Esophagus muscularis mucosa (tissue), 4 donors: ENCODE results near the gene SMARCC1. TPM values are rescaled to one million over a fixed set of nuclear protein-coding genes. Genes with fewer than 3 reads are reported as not detected.

Experiments used
- DNase-seq: peaks from one replicate; pipeline ENCODE4 v3.0.0-alpha.2; 2017; ENCODE audit errors: extremely low spot score
- H3K27ac ChIP-seq, 4 donors: fragments of 200-600 bp; sonication (generic); replicated peaks in 1 of 4; 1 replicate in 3 of 4; 2 replicates in 1 of 4; pipeline ENCODE4 v1.5.1; 2016 to 2019; ENCODE audit warnings: mild to moderate bottlenecking in 1 of 4
- H3K27me3 ChIP-seq, 4 donors: fragments of 200-600 bp; sonication (generic); one replicate each; pipeline versions ENCODE4 v1.5.1 to v1.6.0; 2016 to 2019
- H3K36me3 ChIP-seq, 4 donors: fragments of 200-600 bp; sonication (generic); one replicate each; pipeline ENCODE4 v1.5.1; 2016 to 2019
- H3K4me1 ChIP-seq, 4 donors: fragments of 200-600 bp; sonication (generic); one replicate each; pipeline ENCODE4 v1.5.1; 2016 to 2019
- H3K4me3 ChIP-seq, 4 donors: fragments of 200-600 bp; sonication (generic); 1 replicate in 2 of 4; 2 replicates in 2 of 4; pipeline ENCODE4 v1.5.1; 2016 to 2019; ENCODE audit warnings: mild to moderate bottlenecking in 4 of 4, moderate library complexity in 1 of 4
- H3K9me3 ChIP-seq, 4 donors: fragments of 200-600 bp; sonication (generic); 1 replicate in 3 of 4; 2 replicates in 1 of 4; pipeline ENCODE4 v1.5.1; 2016 to 2019
- CTCF ChIP-seq, 3 experiments: fragments of 200-600 bp in 2 of 3; fragments of 450-650 bp in 1 of 3; sonication (generic) in 2 of 3; IDR thresholded peaks; one replicate each; pipeline ENCODE4 v1.5.1; 2017 to 2019; ENCODE audit warnings: antibody characterized with exemption in 3 of 3, mild to moderate bottlenecking in 2 of 3, moderate library complexity in 1 of 3
- EP300 ChIP-seq: sonication (generic); formaldehyde crosslinking; IDR thresholded peaks from one replicate; pipeline ENCODE4 v1.6.1; 2017; ENCODE audit warnings: antibody characterized with exemption
- POLR2A ChIP-seq: fragments of 450-650 bp; IDR thresholded peaks from one replicate; pipeline ENCODE4 v1.6.1; 2017; ENCODE audit warnings: antibody characterized with exemption, moderate library complexity, mild to moderate bottlenecking, low read depth
- POLR2AphosphoS5 ChIP-seq, 2 donors: sonication (generic); formaldehyde crosslinking; IDR thresholded peaks; one replicate each; pipeline ENCODE4 v1.6.1; 2017; ENCODE audit warnings: antibody characterized with exemption in 2 of 2
- WGBS: methylation state at CpG from one replicate; pipeline ENCODE4 v1.1.5; 2018; 5-methylcytosine and 5-hydroxymethylcytosine counted together
- intact Hi-C: fragments of 100-400 bp; cut with DNase I; formaldehyde crosslinking; loops from one replicate; pipeline ENCODE4 v1.15.1; 2023
- total RNA-seq, 4 donors: library from RNA; depleted of rRNA; stranded (reverse); fragments of >200 nt; gene quantifications; one replicate each; pipeline versions ENCODE4 v1.1.0 to v1.2.1, GENCODE V29; 2016

The SMARCC1 gene
- total RNA-seq, 4 donors from 2014 or later, result 46.1 to 57.2 (median 49.7) TPM

GRCh38 chr3:47586746-47587145, 194.9 kb downstream of the SMARCC1 start:
- Histone ChIP-seq H3K27ac (no peak overlapping the region), H3K36me3 (peaks cover 20 to 71% (median 42%) of the 10 kb centered on the region in 4 donors), H3K4me1 (no peaks in the 10 kb centered on the region), H3K4me3 (no peak overlapping the region), H3K9me3 (no peaks in the 10 kb centered on the region), H3K27me3 (no peaks in the 10 kb centered on the region)
- WGBS, result 93% methylated on average over 6 of the region's 6 CpGs
- TF ChIP-seq EP300 (no peak), POLR2A (no peak), POLR2AphosphoS5 (IDR thresholded peaks at IDR 0.05) (no peak), CTCF (IDR thresholded peaks at IDR 0.05) (no peak)
- no peak for DNase-seq
- intact Hi-C loops, result no loop called here

GRCh38 chr3:47583320-47584075, 198.2 kb downstream of the SMARCC1 start:
- peaks cover 5 to 9% (median 7%) of the 10 kb centered on the region in 4 donors for H3K4me1 ChIP-seq
- H3K36me3 ChIP-seq, result peaks cover 4 to 39% (median 27%) of the 10 kb centered on the region in 4 donors
- no peak overlapping the region for H3K4me3 ChIP-seq
- peaks cover 0 to 8% (median 2%) of the 10 kb centered on the region in 4 donors for H3K27me3 ChIP-seq
- H3K27ac ChIP-seq, result no peak overlapping the region
- no peak for DNase-seq
- 67% methylated on average over 3 of the region's 3 CpGs for WGBS
- no peaks in the 10 kb centered on the region for H3K9me3 ChIP-seq
- TF ChIP-seq POLR2A, result no peak
- no peak for TF ChIP-seq POLR2AphosphoS5 (IDR thresholded peaks at IDR 0.05)
- TF ChIP-seq EP300, result no peak
- TF ChIP-seq CTCF (IDR thresholded peaks at IDR 0.05), result no peak
- intact Hi-C loops, result no loop called here

GRCh38 chr3:47581835-47582234, 199.9 kb downstream of the SMARCC1 start:
- peaks cover 0 to 23% (median 11%) of the 10 kb centered on the region in 4 donors for H3K36me3 ChIP-seq
- intact Hi-C loops, result no loop called here
- 89% methylated on average over 4 of the region's 4 CpGs for WGBS
- H3K4me1 ChIP-seq, result peaks cover 11 to 23% (median 18%) of the 10 kb centered on the region in 4 donors
- H3K9me3 ChIP-seq, result no peaks in the 10 kb centered on the region
- DNase-seq, result no peak
- peaks cover 0 to 17% (median 2%) of the 10 kb centered on the region in 4 donors for H3K27me3 ChIP-seq
- TF ChIP-seq POLR2AphosphoS5 (IDR thresholded peaks at IDR 0.05), result no peak
- TF ChIP-seq POLR2A, result no peak
- no peak for TF ChIP-seq EP300
- no peak overlapping the region for H3K27ac ChIP-seq
- H3K4me3 ChIP-seq, result no peak overlapping the region

- Histone ChIP-seq H3K4me1 (peaks cover 11 to 23% (median 18%) of the 10 kb centered on the region in 4 donors), H3K9me3 (no peaks in the 10 kb centered on the region), H3K36me3 (peaks cover 0 to 19% (median 7%) of the 10 kb centered on the region in 4 donors), H3K4me3 (no peak overlapping the region), H3K27ac (no peak overlapping the region), H3K27me3 (peaks cover 0 to 20% (median 2%) of the 10 kb centered on the region in 4 donors)
- TF ChIP-seq POLR2AphosphoS5 (IDR thresholded peaks at IDR 0.05) (no peak), POLR2A (no peak), CTCF (IDR thresholded peaks at IDR 0.05) (no peak), EP300 (no peak)
- WGBS, result 60% methylated on average over 5 of the region's 5 CpGs
- no peak for DNase-seq
- intact Hi-C loops, result no loop called here
These were observed 200.3 kb downstream of the SMARCC1 start for GRCh38 chr3:47581422-47581821.

GRCh38 chr3:47580481-47580880, 201.2 kb downstream of the SMARCC1 start:
- TF ChIP-seq POLR2AphosphoS5 (IDR thresholded peaks at IDR 0.05) (no peak), EP300 (no peak), CTCF (IDR thresholded peaks at IDR 0.05) (no peak), POLR2A (no peak)
- no peak for DNase-seq

More at GRCh38 chr3:47580481-47580880, 201.2 kb downstream of the SMARCC1 start:
- Histone ChIP-seq H3K9me3 (no peaks in the 10 kb centered on the region), H3K27ac (no peak overlapping the region), H3K4me1 (peaks cover 11 to 23% (median 18%) of the 10 kb centered on the region in 4 donors), H3K4me3 (no peak overlapping the region), H3K36me3 (peaks cover 0 to 9% (median 2%) of the 10 kb centered on the region in 4 donors), H3K27me3 (peaks cover 0 to 20% (median 2%) of the 10 kb centered on the region in 4 donors)
- intact Hi-C loops, result no loop called here
- WGBS, result 80% methylated on average over 4 of the region's 4 CpGs
